ENCODE measurements around the gene ZNF324B.
"Not testable (repeated sequence)": the region's sequence is repeated elsewhere in the genome, so short reads cannot be mapped to it uniquely, and the experiment has no call there.

Gene ZNF324B

GRCh38 chr19:58456111-58456510, 4.7 kb downstream of the ZNF324B start:
- DNase-seq: no peak

- no peak for DNase-seq
Measured at GRCh38 chr19:58460039-58460438, 8.6 kb downstream of the ZNF324B start.

- no peak for DNase-seq
Measured at GRCh38 chr19:58466089-58466759, 14.8 kb downstream of the ZNF324B start.

- peak; percentile 95 for DNase-seq
Measured at GRCh38 chr19:58466760-58467589, 15.6 kb downstream of the ZNF324B start, which contains the start of gene ZNF324. ZNF324 (plus strand) TSS chr19:58467080; CDS start chr19:58469186, 2,106 bp downstream.

GRCh38 chr19:58468216-58468839, 16.9 kb downstream of the ZNF324B start:
- no peak for DNase-seq

GRCh38 chr19:58469241-58470013, 18.0 kb downstream of the ZNF324B start:
- no peak for DNase-seq

GRCh38 chr19:58470837-58471543, 19.6 kb downstream of the ZNF324B start:
- not testable (repeated sequence) for DNase-seq

- DNase-seq: no peak
Measured at GRCh38 chr19:58471736-58472135, 20.3 kb downstream of the ZNF324B start.

- no peak for DNase-seq
Measured at GRCh38 chr19:58473775-58474174, 22.4 kb downstream of the ZNF324B start.

GRCh38 chr19:58474291-58474996, 23.0 kb downstream of the ZNF324B start:
- no peak for DNase-seq

GRCh38 chr19:58474997-58475713, 23.7 kb downstream of the ZNF324B start:
- DNase-seq: no peak

- DNase-seq: peak; percentile 91
Measured at GRCh38 chr19:58475714-58476497, 24.5 kb downstream of the ZNF324B start, which contains the start of gene ZNF446. ZNF446 (plus strand) TSS chr19:58476352; CDS start chr19:58477219, 867 bp downstream.

- no peak for DNase-seq
Measured at GRCh38 chr19:58476498-58477015, 25.1 kb downstream of the ZNF324B start.

GRCh38 chr19:58477130-58477529, 25.7 kb downstream of the ZNF324B start:
- DNase-seq: no peak

GRCh38 chr19:58477871-58478270, 26.4 kb downstream of the ZNF324B start:
- DNase-seq: no peak

GRCh38 chr19:58479303-58479702, 27.9 kb downstream of the ZNF324B start:
- no peak for DNase-seq

- DNase-seq: no peak
Measured at GRCh38 chr19:58479736-58480480, 28.5 kb downstream of the ZNF324B start.

- no peak for DNase-seq
Measured at GRCh38 chr19:58480481-58480830, 29.0 kb downstream of the ZNF324B start.

GRCh38 chr19:58480831-58481230, 29.4 kb downstream of the ZNF324B start:
- no peak for DNase-seq
